Transverse colon (tissue), 4 donors: ENCODE data around the gene GFOD1. TPM values are rescaled to one million over a fixed set of nuclear protein-coding genes. Genes with fewer than 3 reads are reported as not detected.

ENCODE experiments used
- DNase-seq: peaks from one replicate; pipeline ENCODE4 v3.0.0-alpha.2; 2019
- H3K27ac ChIP-seq, 4 donors: fragments of 200-600 bp; sonication (generic); 2 replicates each; pipeline ENCODE4 v1.5.1; 2016 to 2018; ENCODE audit warnings: inconsistent platforms in 4 of 4
- H3K27me3 ChIP-seq: fragments of 200-600 bp; sonication (generic); 2 replicates; pipeline ENCODE4 v1.5.1; 2017; ENCODE audit warnings: inconsistent platforms
- H3K36me3 ChIP-seq, 4 donors: fragments of 200-600 bp; sonication (generic); 2 replicates each; pipeline ENCODE4 v1.5.1; 2017 to 2019; ENCODE audit warnings: inconsistent platforms in 4 of 4
- H3K4me1 ChIP-seq, 4 donors: fragments of 200-600 bp; sonication (generic); 2 replicates each; pipeline ENCODE4 v1.5.1; 2017 to 2020; ENCODE audit warnings: inconsistent platforms in 4 of 4
- H3K4me3 ChIP-seq, 4 donors: fragments of 200-600 bp; sonication (generic); 1 replicate in 1 of 4; 2 replicates in 3 of 4; pipeline versions ENCODE4 v1.5.1 to v1.6.1; 2017 to 2019; ENCODE audit warnings: inconsistent platforms in 4 of 4
- H3K9me3 ChIP-seq, 2 donors: fragments of 200-600 bp; sonication (generic); 2 replicates each; pipeline ENCODE4 v1.5.1; 2017 to 2019; ENCODE audit warnings: inconsistent platforms in 2 of 2
- EP300 ChIP-seq: sonication (generic); formaldehyde crosslinking; IDR thresholded peaks from one replicate; pipeline ENCODE4 v1.6.1; 2017; ENCODE audit warnings: antibody characterized with exemption, low read depth
- POLR2A ChIP-seq: fragments of 450-650 bp; IDR thresholded peaks from one replicate; pipeline ENCODE4 v1.6.1; 2016; ENCODE audit warnings: antibody characterized with exemption, mild to moderate bottlenecking, moderate library complexity
- POLR2AphosphoS5 ChIP-seq, 3 donors: sonication (generic); formaldehyde crosslinking; IDR thresholded peaks; one replicate each; pipeline ENCODE4 v1.6.1; 2016; ENCODE audit warnings: antibody characterized with exemption in 3 of 3
- WGBS, 2 donors: methylation state at CpG; one replicate each; pipeline ENCODE4 v1.1.5; 2018; ENCODE audit warnings: low coverage in 1 of 2; 5-methylcytosine and 5-hydroxymethylcytosine counted together
- in situ Hi-C, 4 donors: fragments of 200-750 bp; cut with MboI; loops; one replicate each; pipeline versions ENCODE4 v1.15.0 to v1.15.1; 2017; ENCODE audit warnings: low sequenced_read_pairs in 3 of 4, low pct_ligation_motif_present in 1 of 4, low pct_unique_long_range_greater_than_20kb in 1 of 4
- intact Hi-C: fragments of 100-400 bp; cut with DNase I; formaldehyde crosslinking; loops from one replicate; pipeline ENCODE4 v1.15.1; 2023; ENCODE audit warnings: low total_unique reads
- total RNA-seq, 4 donors: library from RNA; depleted of rRNA; stranded (reverse); fragments of >200 nt; gene quantifications; one replicate each; pipeline ENCODE4 v1.1.0, GENCODE V29; 2016
- TF ChIP-seq, protein P1 (sequence below), 5 experiments: fragments of 200-600 bp in 3 of 5; fragments of 450-650 bp in 2 of 5; sonication (generic) in 3 of 5; IDR thresholded peaks; 1 replicate in 2 of 5; 2 replicates in 3 of 5; pipeline ENCODE4 v1.5.1; 2016 to 2017; ENCODE audit warnings: antibody characterized with exemption in 5 of 5, inconsistent platforms in 3 of 5, mild to moderate bottlenecking in 2 of 5, moderate library complexity in 1 of 5

GFOD1 gene
- total RNA-seq, 4 donors from 2014 or later, result 8.4 to 36.7 (median 19.9) TPM

DNA sequence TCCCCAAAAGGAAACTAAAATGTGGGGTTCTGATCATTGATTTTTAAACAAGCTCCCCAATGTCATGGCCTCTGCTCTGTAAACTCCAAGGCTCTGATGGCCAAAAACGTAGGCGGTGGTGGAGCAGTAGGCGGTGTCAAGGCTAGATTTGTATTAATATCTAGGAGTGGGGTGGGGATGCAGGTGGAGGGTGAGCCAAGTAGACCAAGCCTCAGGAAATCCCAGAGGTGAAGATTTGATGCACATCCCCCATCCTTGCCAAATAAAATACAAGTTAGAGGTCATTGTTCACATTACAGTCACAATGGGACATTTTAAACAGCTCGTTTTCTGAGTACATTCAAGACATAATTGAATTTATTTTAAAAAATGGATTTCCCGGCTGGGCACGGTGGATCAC lies 128.1 kb downstream of the GFOD1 start:
- Histone ChIP-seq H3K4me3 (no peak overlapping the region), H3K27ac (no peak overlapping the region), H3K27me3 (no peaks in the 10 kb centered on the region), H3K4me1 (peaks cover 0 to 20% (median 10%) of the 10 kb centered on the region in 4 donors), H3K36me3 (no peaks in the 10 kb centered on the region), H3K9me3 (no peaks in the 10 kb centered on the region)
- 96% methylated on average over 3 to 6 of the region's 6 CpGs for WGBS, 2 donors
- TF ChIP-seq POLR2A (no peak), POLR2AphosphoS5 (IDR thresholded peaks at IDR 0.05) (no peak), EP300 (no peak)
- TF ChIP-seq, protein P1, sequence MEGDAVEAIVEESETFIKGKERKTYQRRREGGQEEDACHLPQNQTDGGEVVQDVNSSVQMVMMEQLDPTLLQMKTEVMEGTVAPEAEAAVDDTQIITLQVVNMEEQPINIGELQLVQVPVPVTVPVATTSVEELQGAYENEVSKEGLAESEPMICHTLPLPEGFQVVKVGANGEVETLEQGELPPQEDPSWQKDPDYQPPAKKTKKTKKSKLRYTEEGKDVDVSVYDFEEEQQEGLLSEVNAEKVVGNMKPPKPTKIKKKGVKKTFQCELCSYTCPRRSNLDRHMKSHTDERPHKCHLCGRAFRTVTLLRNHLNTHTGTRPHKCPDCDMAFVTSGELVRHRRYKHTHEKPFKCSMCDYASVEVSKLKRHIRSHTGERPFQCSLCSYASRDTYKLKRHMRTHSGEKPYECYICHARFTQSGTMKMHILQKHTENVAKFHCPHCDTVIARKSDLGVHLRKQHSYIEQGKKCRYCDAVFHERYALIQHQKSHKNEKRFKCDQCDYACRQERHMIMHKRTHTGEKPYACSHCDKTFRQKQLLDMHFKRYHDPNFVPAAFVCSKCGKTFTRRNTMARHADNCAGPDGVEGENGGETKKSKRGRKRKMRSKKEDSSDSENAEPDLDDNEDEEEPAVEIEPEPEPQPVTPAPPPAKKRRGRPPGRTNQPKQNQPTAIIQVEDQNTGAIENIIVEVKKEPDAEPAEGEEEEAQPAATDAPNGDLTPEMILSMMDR (IDR thresholded peaks at IDR 0.05), result no peak
- DNase-seq, result no peak
- intact Hi-C loops (no loop called here), in situ Hi-C loops (loop anchor here in 1 of 4 donors (25.0 kb wide), 1 partner anchor 703 kb away; no protein-coding TSS in a partner anchor)

DNA sequence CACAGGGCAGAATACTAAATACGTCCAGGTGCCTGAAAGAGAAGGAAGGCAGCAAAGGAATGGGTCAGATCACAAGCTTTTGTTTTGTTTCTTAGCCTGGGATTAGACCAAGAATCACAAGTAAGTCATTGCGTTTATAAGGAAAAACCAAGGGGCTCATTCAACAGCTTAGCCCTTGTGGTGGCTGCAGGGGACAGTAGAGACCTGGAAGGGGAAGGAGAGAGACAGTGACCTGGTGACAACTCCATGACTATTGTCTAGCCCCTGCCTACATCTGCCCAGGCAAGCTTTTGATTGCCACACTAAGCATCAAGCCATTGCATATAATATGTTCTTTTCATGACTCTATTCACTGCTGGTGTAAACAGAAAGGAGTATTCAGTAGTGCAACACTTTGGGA lies 128.9 kb downstream of the GFOD1 start:
- no peak for TF ChIP-seq POLR2A
- no peak for TF ChIP-seq POLR2AphosphoS5 (IDR thresholded peaks at IDR 0.05)
- TF ChIP-seq, protein P1 (IDR thresholded peaks at IDR 0.05), result no peak
- no peak overlapping the region for H3K4me3 ChIP-seq
- H3K36me3 ChIP-seq, result no peaks in the 10 kb centered on the region
- H3K9me3 ChIP-seq, result no peaks in the 10 kb centered on the region
- in situ Hi-C loops, result loop anchor here in 1 of 4 donors (25.0 kb wide), 1 partner anchor 704 kb away; no protein-coding TSS in a partner anchor
- DNase-seq, result no peak
- no peaks in the 10 kb centered on the region for H3K27me3 ChIP-seq
- WGBS, 2 donors, result 92 to 95% methylated on average over 2 of the region's 2 CpGs
- no peak overlapping the region for H3K27ac ChIP-seq
- intact Hi-C loops, result no loop called here
- H3K4me1 ChIP-seq, result peaks cover 0 to 20% (median 12%) of the 10 kb centered on the region in 4 donors

DNA sequence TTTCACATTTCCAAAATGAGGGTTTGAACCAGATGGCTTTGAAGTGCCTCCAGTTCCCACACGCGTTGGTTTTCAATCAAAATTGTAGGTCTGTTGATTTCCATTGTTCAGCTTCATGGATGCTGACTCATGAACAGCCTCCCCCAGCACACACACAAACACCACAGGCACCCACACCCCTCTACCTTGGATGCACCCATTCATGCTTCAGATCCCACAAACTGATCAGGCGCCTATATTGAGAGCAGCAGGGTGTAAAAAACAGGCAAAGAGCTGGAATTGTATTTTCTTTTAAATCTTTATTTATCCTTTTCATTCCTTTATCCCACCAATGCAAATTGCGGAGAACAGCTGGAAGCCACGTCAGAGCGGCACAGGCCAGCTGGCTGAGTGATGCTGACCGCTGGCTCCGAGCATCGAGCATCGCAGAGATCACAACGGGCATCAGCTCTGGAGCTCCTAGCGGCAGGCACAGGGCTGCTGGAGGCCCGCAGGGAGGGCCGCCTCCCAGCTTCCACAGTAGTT lies 129.8 kb downstream of the GFOD1 start:
- in situ Hi-C loops, result loop anchor here in 1 of 4 donors (25.0 kb wide), 1 partner anchor 705 kb away; no protein-coding TSS in a partner anchor

DNA sequence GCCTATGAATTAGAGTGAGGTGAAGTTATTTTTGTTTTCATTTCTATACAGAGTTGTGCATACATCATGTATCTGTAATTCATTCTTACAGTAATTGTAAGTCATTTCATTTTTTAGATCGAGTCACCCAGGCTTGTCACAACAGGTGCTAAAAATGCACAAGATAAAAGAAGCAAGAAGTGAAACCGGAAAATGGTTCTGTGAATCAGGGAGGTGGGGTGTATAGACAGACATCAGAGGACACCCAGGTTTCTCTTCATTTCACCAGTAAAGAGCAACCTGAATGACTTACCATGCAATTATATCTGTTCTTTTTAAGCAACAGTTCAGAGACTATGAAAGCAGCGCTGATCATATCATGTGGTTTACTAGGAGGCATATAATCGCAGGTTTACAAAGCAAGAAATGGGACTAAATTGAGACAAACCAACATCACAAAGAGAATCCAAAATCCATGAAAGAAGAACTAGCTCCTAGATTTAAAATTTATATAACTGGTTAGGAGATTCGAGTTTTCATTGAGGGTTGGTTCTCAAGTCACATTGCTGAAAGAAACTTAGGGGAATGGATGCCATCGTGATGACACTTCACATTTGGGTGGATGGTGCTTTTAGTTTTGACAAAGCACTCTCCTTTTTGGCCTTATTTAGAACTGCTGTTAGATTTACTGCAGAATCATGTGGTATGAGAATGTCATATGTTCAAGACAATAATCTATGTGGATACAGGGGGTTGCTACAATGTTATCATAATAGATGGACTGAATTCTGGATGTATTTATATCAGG lies 131.2 kb downstream of the GFOD1 start:
- no peak overlapping the region for H3K4me3 ChIP-seq
- no peaks in the 10 kb centered on the region for H3K9me3 ChIP-seq
- in situ Hi-C loops, result loop anchor here in 1 of 4 donors (25.0 kb wide), 1 partner anchor 706 kb away; no protein-coding TSS in a partner anchor
- WGBS, 2 donors, result 69 to 81% methylated on average over 6 of the region's 6 CpGs
- no peaks in the 10 kb centered on the region for H3K36me3 ChIP-seq
- no peak for DNase-seq
- TF ChIP-seq, protein P1 (IDR thresholded peaks at IDR 0.05), result no peak
- no peaks in the 10 kb centered on the region for H3K27me3 ChIP-seq
- peak overlapping the region; percentile 25 to 61 (median 46) for H3K27ac ChIP-seq
- intact Hi-C loops, result no loop called here
- H3K4me1 ChIP-seq, result peaks cover 0 to 20% (median 12%) of the 10 kb centered on the region in 4 donors

More for the DNA sequence above, 129.8 kb downstream of the GFOD1 start:
- Histone ChIP-seq H3K27ac (no peak overlapping the region), H3K9me3 (no peaks in the 10 kb centered on the region), H3K4me1 (peaks cover 0 to 20% (median 12%) of the 10 kb centered on the region in 4 donors), H3K27me3 (no peaks in the 10 kb centered on the region), H3K36me3 (no peaks in the 10 kb centered on the region), H3K4me3 (no peak overlapping the region)
- TF ChIP-seq POLR2AphosphoS5 (IDR thresholded peaks at IDR 0.05), result no peak
- TF ChIP-seq EP300, result no peak
- TF ChIP-seq, protein P1 (IDR thresholded peaks at IDR 0.05), result no peak
- TF ChIP-seq POLR2A, result no peak
- intact Hi-C loops, result no loop called here
- WGBS, 2 donors, result 76 to 81% methylated on average over 8 to 14 of the region's 14 CpGs
- no peak for DNase-seq
